ENCODE measurements around the gene GLP2R. TPM values are rescaled to one million over a fixed set of nuclear protein-coding genes. Genes with fewer than 3 reads are reported as not detected.

GLP2R gene
- total RNA-seq, 1 donor from 2014 or later = not detected

Other genes starting within 250 kb of the GLP2R start
- gene CFAP52, start 249.3 kb upstream of the GLP2R start, total RNA-seq = not detected in 2 replicates
- 0.14 TPM in 1 of 2 replicates, not detected in the other for gene USP43, start 180.4 kb upstream of the GLP2R start, total RNA-seq
- not detected in 2 replicates for gene DHRS7C, start 34.3 kb upstream of the GLP2R start, total RNA-seq
- not detected in 2 replicates for gene GSG1L2, start 3.8 kb upstream of the GLP2R start, total RNA-seq
- gene RCVRN, start 79.3 kb downstream of the GLP2R start, total RNA-seq = not detected in 2 replicates

Measured in T-helper 2 cell treated with Interferon-gamma antibody and Interleukin-4, amounts not matched to agents 100 ng/mL and 5 ng/mL, for 36 hours (primary cell).